WTC11 (cell line): ENCODE data around the gene SLC1A7. TPM values are rescaled to one million over a fixed set of nuclear protein-coding genes. Genes with fewer than 3 reads are reported as not detected.

ENCODE experiments used
- ATAC-seq: fragments of 200-7000 bp; cut with Tn5 transposase; 2 replicates; pipeline ENCODE4 v1.10.0; 2021; ENCODE audit warnings: mild to moderate bottlenecking, moderate library complexity
- CTCF ChIA-PET: fragments of 300-600 bp; sonication (Branson Sonifier 250); formaldehyde crosslinking; loops from one replicate; lab custom pipeline; 2021; ENCODE audit warnings: antibody characterized with exemption; lab: Charles Lee
- POLR2A ChIA-PET: fragments of 350-600 bp; sonication (Branson Sonifier 250); formaldehyde crosslinking; loops from one replicate; lab custom pipeline; 2021; ENCODE audit warnings: antibody characterized with exemption; lab: Charles Lee
- DNase-seq: peaks from one replicate; pipeline ENCODE4 v3.0.0; 2021; ENCODE audit warnings: low spot score
- H3K27ac Mint-ChIP-seq: 2 replicates; pipeline ENCODE4 v1.8.0; 2021; ENCODE audit warnings: mixed read lengths
- H3K27me3 Mint-ChIP-seq: 2 replicates; pipeline ENCODE4 v1.8.0; 2021; ENCODE audit warnings: low read depth, mild to moderate bottlenecking, moderate library complexity, mixed read lengths
- H3K36me3 Mint-ChIP-seq: 2 replicates; pipeline ENCODE4 v1.8.0; 2021; ENCODE audit warnings: mixed read lengths
- H3K4me1 Mint-ChIP-seq: 2 replicates; pipeline ENCODE4 v1.8.0; 2022; ENCODE audit warnings: mixed read lengths
- H3K4me3 Mint-ChIP-seq: 2 replicates; pipeline ENCODE4 v1.8.0; 2021; ENCODE audit warnings: mild to moderate bottlenecking, moderate library complexity, mixed read lengths
- H3K9me3 Mint-ChIP-seq: 2 replicates; pipeline ENCODE4 v1.8.0; 2021; ENCODE audit warnings: mixed read lengths
- EMX1 ChIP-seq: fragments of 250-450 bp; sonication (Bioruptor Pico); IDR thresholded peaks from 2 replicates; pipeline ENCODE4 v1.8.0; 2021; ENCODE audit warnings: mild to moderate bottlenecking
- GRHL2 ChIP-seq: fragments of 250-450 bp; sonication (Bioruptor Pico); IDR thresholded peaks from 2 replicates; pipeline ENCODE4 v1.8.0; 2022; ENCODE audit warnings: mild to moderate bottlenecking, moderate library complexity; ENCODE audit not compliant: insufficient replicate concordance, severe bottlenecking
- GTF2I ChIP-seq: fragments of 250-450 bp; sonication (Bioruptor Pico); conservative IDR thresholded peaks from 2 replicates; pipeline ENCODE4 v1.4.0; 2021; ENCODE audit warnings: mild to moderate bottlenecking
- MXD4 ChIP-seq: fragments of 250-450 bp; sonication (Bioruptor Pico); IDR thresholded peaks from 2 replicates; pipeline ENCODE4 v1.8.0; 2021; ENCODE audit warnings: mild to moderate bottlenecking, moderate library complexity, borderline replicate concordance
- NFYB ChIP-seq: sonication (generic); formaldehyde crosslinking; conservative IDR thresholded peaks from 2 replicates; pipeline ENCODE4 v1.8.0; 2022; ENCODE audit warnings: low read depth, missing genetic modification reagents
- NR1H2 ChIP-seq: sonication (generic); formaldehyde crosslinking; IDR thresholded peaks from 2 replicates; pipeline ENCODE4 v1.9.0; 2021; ENCODE audit warnings: mild to moderate bottlenecking, moderate library complexity, missing genetic modification reagents
- OVOL2 ChIP-seq: fragments of 250-450 bp; sonication (Bioruptor Pico); IDR thresholded peaks from 2 replicates; pipeline ENCODE4 v1.9.0; 2021; ENCODE audit warnings: mild to moderate bottlenecking, borderline replicate concordance
- SMAD3 ChIP-seq: sonication (generic); formaldehyde crosslinking; IDR thresholded peaks from 2 replicates; pipeline ENCODE4 v1.8.0; 2022; ENCODE audit warnings: missing genetic modification reagents, mild to moderate bottlenecking, borderline replicate concordance
- SMAD4 ChIP-seq: sonication (generic); formaldehyde crosslinking; IDR thresholded peaks from 2 replicates; pipeline ENCODE4 v1.8.0; 2022; ENCODE audit warnings: mild to moderate bottlenecking, missing genetic modification reagents
- TCF7 ChIP-seq: sonication (generic); formaldehyde crosslinking; IDR thresholded peaks from 2 replicates; pipeline ENCODE4 v1.8.0; 2022; ENCODE audit warnings: mild to moderate bottlenecking, low read depth, missing genetic modification reagents, moderate library complexity
- TP53 ChIP-seq: sonication (generic); formaldehyde crosslinking; IDR thresholded peaks from 2 replicates; pipeline ENCODE4 v1.8.1; 2023; ENCODE audit warnings: mild to moderate bottlenecking, missing genetic modification reagents
- ZNF138 ChIP-seq: sonication (generic); formaldehyde crosslinking; conservative IDR thresholded peaks from 2 replicates; pipeline ENCODE4 v1.8.1; 2022; ENCODE audit warnings: mild to moderate bottlenecking, moderate library complexity, missing genetic modification reagents
- ZNF219 ChIP-seq: sonication (generic); formaldehyde crosslinking; IDR thresholded peaks from 2 replicates; pipeline ENCODE4 v1.8.0; 2023; ENCODE audit warnings: missing genetic modification reagents, mild to moderate bottlenecking, borderline replicate concordance
- ZNF232 ChIP-seq: sonication (generic); formaldehyde crosslinking; IDR thresholded peaks from 2 replicates; pipeline ENCODE4 v1.8.0; 2022; ENCODE audit warnings: mild to moderate bottlenecking, missing genetic modification reagents
- ZNF416 ChIP-seq: fragments of 250-450 bp; sonication (Bioruptor Pico); IDR thresholded peaks from 2 replicates; pipeline ENCODE4 v1.9.0; 2021; ENCODE audit warnings: mild to moderate bottlenecking, inconsistent platforms
- ZNF671 ChIP-seq: fragments of 250-450 bp; sonication (Bioruptor Pico); IDR thresholded peaks from 2 replicates; pipeline ENCODE4 v1.8.0; 2021; ENCODE audit warnings: mild to moderate bottlenecking
- total RNA-seq: library from RNA; stranded (reverse); gene quantifications from 3 replicates; pipeline ENCODE4 v1.2.3, GENCODE V29; 2021
- TF ChIP-seq, protein P1 (sequence below): sonication (generic); formaldehyde crosslinking; IDR thresholded peaks from 2 replicates; pipeline ENCODE4 v1.8.1; 2022; ENCODE audit warnings: low read depth, mild to moderate bottlenecking, moderate library complexity, missing genetic modification reagents, borderline replicate concordance
- TF ChIP-seq, protein P2 (sequence below): fragments of 250-450 bp; sonication (Bioruptor Pico); IDR thresholded peaks from 2 replicates; pipeline ENCODE4 v1.9.0; 2021; ENCODE audit warnings: mild to moderate bottlenecking
- TF ChIP-seq, protein P3 (sequence below): fragments of 250-450 bp; sonication (Bioruptor Pico); IDR thresholded peaks from 2 replicates; pipeline ENCODE4 v2.1.2; 2022; ENCODE audit warnings: mild to moderate bottlenecking, moderate library complexity
- TF ChIP-seq, protein P4 (sequence below): sonication (generic); formaldehyde crosslinking; IDR thresholded peaks from 2 replicates; pipeline ENCODE4 v1.8.1; 2022; ENCODE audit warnings: mild to moderate bottlenecking, moderate library complexity, missing genetic modification reagents
- TF ChIP-seq, protein P5 (sequence below): sonication (generic); formaldehyde crosslinking; IDR thresholded peaks from 2 replicates; pipeline ENCODE4 v1.8.0; 2022; ENCODE audit warnings: mild to moderate bottlenecking, missing genetic modification reagents
- TF ChIP-seq, protein P6 (sequence below): sonication (generic); formaldehyde crosslinking; IDR thresholded peaks from 2 replicates; pipeline ENCODE4 v1.8.0; 2022; ENCODE audit warnings: mild to moderate bottlenecking, missing genetic modification reagents

SLC1A7 gene
- total RNA-seq, 1 experiment from 2014 or later, result not detected

DNA sequence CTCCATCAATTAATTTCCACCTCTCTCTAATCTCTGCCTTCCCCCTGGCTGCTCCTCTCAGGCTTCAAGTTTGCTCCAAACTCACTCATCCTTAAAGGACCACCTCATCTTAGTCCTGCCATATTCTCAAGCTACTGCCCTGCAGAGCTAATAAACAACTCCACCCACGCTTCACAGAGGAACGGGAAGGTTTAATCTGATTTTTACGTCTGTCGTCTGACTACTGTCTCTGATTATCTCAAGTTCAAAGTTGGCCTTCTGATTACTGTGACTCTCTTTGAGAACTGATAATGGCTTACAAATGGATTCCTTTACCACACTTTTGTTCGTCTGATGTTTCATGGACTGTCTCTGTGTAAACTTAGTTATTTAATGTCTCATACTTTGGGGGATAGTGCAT, 46.6 kb upstream of the SLC1A7 start:
- no peaks in the 10 kb centered on the region for H3K9me3 Mint-ChIP-seq
- no peak overlapping the region for H3K27ac Mint-ChIP-seq
- CTCF ChIA-PET, result no interaction called here
- no peaks in the 10 kb centered on the region for H3K36me3 Mint-ChIP-seq
- TF ChIP-seq, protein P1, sequence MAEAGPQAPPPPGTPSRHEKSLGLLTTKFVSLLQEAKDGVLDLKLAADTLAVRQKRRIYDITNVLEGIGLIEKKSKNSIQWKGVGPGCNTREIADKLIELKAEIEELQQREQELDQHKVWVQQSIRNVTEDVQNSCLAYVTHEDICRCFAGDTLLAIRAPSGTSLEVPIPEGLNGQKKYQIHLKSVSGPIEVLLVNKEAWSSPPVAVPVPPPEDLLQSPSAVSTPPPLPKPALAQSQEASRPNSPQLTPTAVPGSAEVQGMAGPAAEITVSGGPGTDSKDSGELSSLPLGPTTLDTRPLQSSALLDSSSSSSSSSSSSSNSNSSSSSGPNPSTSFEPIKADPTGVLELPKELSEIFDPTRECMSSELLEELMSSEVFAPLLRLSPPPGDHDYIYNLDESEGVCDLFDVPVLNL (CRISPR knock-in tag), result no peak
- TF ChIP-seq, protein P2, sequence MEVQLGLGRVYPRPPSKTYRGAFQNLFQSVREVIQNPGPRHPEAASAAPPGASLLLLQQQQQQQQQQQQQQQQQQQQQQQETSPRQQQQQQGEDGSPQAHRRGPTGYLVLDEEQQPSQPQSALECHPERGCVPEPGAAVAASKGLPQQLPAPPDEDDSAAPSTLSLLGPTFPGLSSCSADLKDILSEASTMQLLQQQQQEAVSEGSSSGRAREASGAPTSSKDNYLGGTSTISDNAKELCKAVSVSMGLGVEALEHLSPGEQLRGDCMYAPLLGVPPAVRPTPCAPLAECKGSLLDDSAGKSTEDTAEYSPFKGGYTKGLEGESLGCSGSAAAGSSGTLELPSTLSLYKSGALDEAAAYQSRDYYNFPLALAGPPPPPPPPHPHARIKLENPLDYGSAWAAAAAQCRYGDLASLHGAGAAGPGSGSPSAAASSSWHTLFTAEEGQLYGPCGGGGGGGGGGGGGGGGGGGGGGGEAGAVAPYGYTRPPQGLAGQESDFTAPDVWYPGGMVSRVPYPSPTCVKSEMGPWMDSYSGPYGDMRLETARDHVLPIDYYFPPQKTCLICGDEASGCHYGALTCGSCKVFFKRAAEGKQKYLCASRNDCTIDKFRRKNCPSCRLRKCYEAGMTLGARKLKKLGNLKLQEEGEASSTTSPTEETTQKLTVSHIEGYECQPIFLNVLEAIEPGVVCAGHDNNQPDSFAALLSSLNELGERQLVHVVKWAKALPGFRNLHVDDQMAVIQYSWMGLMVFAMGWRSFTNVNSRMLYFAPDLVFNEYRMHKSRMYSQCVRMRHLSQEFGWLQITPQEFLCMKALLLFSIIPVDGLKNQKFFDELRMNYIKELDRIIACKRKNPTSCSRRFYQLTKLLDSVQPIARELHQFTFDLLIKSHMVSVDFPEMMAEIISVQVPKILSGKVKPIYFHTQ (CRISPR knock-in tag), result no peak
- TF ChIP-seq ZNF219 (CRISPR knock-in tag), result no peak
- TF ChIP-seq ZNF671 (CRISPR knock-in tag), result no peak
- TF ChIP-seq TCF7 (CRISPR knock-in tag), result no peak
- TF ChIP-seq MXD4 (CRISPR knock-in tag), result no peak
- TF ChIP-seq, protein P3, sequence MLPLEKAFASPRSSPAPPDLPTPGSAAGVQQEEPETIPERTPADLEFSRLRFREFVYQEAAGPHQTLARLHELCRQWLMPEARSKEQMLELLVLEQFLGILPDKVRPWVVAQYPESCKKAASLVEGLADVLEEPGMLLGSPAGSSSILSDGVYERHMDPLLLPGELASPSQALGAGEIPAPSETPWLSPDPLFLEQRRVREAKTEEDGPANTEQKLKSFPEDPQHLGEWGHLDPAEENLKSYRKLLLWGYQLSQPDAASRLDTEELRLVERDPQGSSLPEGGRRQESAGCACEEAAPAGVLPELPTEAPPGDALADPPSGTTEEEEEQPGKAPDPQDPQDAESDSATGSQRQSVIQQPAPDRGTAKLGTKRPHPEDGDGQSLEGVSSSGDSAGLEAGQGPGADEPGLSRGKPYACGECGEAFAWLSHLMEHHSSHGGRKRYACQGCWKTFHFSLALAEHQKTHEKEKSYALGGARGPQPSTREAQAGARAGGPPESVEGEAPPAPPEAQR (CRISPR knock-in tag), result no peak
- TF ChIP-seq, all 79 proteins: peak for 0
- peaks cover 6% of the 10 kb centered on the region for H3K27me3 Mint-ChIP-seq
- H3K4me3 Mint-ChIP-seq, result no peak overlapping the region
- peaks cover 10% of the 10 kb centered on the region for H3K4me1 Mint-ChIP-seq
- ATAC-seq, result no peak
- DNase-seq, result no peak
- POLR2A ChIA-PET, result no interaction called here

DNA sequence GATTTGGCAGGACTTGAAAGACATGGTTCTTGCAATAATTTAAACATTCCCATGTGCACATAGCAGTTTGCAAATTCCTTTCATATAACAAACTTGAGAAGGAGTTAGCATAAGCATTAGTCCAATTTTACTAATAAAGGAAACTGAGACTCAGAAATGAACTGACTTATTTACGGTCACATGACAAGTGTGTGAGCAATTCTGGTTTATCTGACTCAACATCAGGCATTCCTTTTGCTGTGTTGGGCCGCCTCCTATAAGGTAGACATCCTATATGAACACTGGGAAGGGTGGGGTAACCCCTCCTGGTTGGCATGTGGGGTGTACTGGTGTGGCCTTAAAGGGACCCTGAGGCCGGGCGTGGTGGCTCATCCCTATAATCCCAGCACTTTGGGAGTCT, 45.7 kb upstream of the SLC1A7 start:
- peaks cover 3% of the 10 kb centered on the region; the same call in 1 of the 2 replicates for H3K27me3 Mint-ChIP-seq

DNA sequence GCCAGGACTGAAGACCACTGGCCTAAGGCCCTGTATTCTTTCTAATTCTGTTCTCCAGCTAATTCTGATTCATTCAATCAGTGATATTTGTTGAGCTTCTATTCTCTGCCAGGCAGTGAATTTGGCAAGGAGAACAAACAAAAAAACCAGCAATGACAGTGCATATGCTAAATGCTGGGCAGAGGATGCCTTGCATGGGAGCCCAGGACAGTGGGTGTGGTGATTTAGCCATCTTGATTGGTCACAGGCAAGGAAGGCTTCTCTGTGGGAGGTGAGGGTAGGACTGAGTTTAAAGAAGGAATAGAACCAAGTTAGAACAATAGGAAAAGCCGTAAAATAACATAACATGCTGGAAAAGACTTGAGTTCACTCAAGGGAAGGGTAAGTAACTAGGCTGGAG, 45.0 kb upstream of the SLC1A7 start:
- Mint-ChIP-seq H3K4me1 (peaks cover 10% of the 10 kb centered on the region), H3K9me3 (no peaks in the 10 kb centered on the region), H3K27ac (no peak overlapping the region), H3K27me3 (peaks cover 3% of the 10 kb centered on the region; the same call in 1 of the 2 replicates), H3K4me3 (no peak overlapping the region), H3K36me3 (no peaks in the 10 kb centered on the region)
- ChIA-PET POLR2A (no interaction called here), CTCF (interaction anchor here (0.5 to 2.0 kb wide), 4 partner anchors 50 to 344 kb away, joined by 3 to 9 read pairs (median 6); partner anchors contain the start of gene ZYG11A)
- TF ChIP-seq ZNF416 (no peak), GRHL2 (CRISPR knock-in tag) (no peak), ZNF232 (CRISPR knock-in tag) (no peak), SMAD4 (no peak), NFYB (no peak), TP53 (CRISPR knock-in tag) (no peak), NR1H2 (CRISPR knock-in tag) (no peak), SMAD3 (no peak)
- TF ChIP-seq, protein P4, sequence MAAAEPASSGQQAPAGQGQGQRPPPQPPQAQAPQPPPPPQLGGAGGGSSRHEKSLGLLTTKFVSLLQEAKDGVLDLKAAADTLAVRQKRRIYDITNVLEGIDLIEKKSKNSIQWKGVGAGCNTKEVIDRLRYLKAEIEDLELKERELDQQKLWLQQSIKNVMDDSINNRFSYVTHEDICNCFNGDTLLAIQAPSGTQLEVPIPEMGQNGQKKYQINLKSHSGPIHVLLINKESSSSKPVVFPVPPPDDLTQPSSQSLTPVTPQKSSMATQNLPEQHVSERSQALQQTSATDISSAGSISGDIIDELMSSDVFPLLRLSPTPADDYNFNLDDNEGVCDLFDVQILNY (CRISPR knock-in tag), result no peak
- ATAC-seq (no peak), DNase-seq (no peak)

More for the DNA sequence above, 45.7 kb upstream of the SLC1A7 start:
- Mint-ChIP-seq H3K27ac (no peak overlapping the region), H3K36me3 (no peaks in the 10 kb centered on the region), H3K4me3 (no peak overlapping the region), H3K9me3 (no peaks in the 10 kb centered on the region), H3K4me1 (peaks cover 10% of the 10 kb centered on the region)
- no peak for TF ChIP-seq EMX1
- TF ChIP-seq GRHL2 (CRISPR knock-in tag), result no peak
- TF ChIP-seq, protein P5, sequence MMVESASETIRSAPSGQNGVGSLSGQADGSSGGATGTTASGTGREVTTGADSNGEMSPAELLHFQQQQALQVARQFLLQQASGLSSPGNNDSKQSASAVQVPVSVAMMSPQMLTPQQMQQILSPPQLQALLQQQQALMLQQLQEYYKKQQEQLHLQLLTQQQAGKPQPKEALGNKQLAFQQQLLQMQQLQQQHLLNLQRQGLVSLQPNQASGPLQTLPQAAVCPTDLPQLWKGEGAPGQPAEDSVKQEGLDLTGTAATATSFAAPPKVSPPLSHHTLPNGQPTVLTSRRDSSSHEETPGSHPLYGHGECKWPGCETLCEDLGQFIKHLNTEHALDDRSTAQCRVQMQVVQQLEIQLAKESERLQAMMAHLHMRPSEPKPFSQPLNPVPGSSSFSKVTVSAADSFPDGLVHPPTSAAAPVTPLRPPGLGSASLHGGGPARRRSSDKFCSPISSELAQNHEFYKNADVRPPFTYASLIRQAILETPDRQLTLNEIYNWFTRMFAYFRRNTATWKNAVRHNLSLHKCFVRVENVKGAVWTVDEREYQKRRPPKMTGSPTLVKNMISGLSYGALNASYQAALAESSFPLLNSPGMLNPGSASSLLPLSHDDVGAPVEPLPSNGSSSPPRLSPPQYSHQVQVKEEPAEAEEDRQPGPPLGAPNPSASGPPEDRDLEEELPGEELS (CRISPR knock-in tag), result no peak
- TF ChIP-seq ZNF138 (CRISPR knock-in tag), result no peak
- no peak for TF ChIP-seq GTF2I (CRISPR knock-in tag)
- TF ChIP-seq, protein P6, sequence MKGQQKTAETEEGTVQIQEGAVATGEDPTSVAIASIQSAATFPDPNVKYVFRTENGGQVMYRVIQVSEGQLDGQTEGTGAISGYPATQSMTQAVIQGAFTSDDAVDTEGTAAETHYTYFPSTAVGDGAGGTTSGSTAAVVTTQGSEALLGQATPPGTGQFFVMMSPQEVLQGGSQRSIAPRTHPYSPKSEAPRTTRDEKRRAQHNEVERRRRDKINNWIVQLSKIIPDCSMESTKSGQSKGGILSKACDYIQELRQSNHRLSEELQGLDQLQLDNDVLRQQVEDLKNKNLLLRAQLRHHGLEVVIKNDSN, result no peak
- TF ChIP-seq OVOL2, result no peak
- ChIA-PET CTCF (no interaction called here), POLR2A (no interaction called here)
- DNase-seq, result no peak
- ATAC-seq, result no peak
